ENCODE data around the gene POLQ. TPM values are rescaled to one million over a fixed set of nuclear protein-coding genes. Genes with fewer than 3 reads are reported as not detected.

POLQ gene
- total and polyA plus RNA-seq, 10 of the 15 experiments (the other 5 are each of a cell fraction or from before 2014, with no cell fraction given): 3.3 to 22.4 (median 15.9) TPM

- POLR2A ChIA-PET: no interaction called here
- ATAC-seq (no peak), DNase-seq (ENCODE audit: low read depth, low spot score) (no peak), FAIRE-seq (no peak)
- no peak overlapping the region for H3K27ac ChIP-seq (ENCODE audit: control insufficient read depth, insufficient read depth)
- peaks cover 5% of the 10 kb centered on the region; the same call in 2 of the 3 replicates for H3K9me3 ChIP-seq (replicated peaks; ENCODE audit: control insufficient read depth, insufficient read depth, low read length)
- no peaks in the 10 kb centered on the region for H3K4me1 ChIP-seq (ENCODE audit: control insufficient read depth, insufficient read depth, low read length)
- intact Hi-C loops (cut with micrococcal nuclease; ENCODE audit: unreplicated experiment): no loop called here
- BruUV-seq (replicated peaks): no TSS peak
- CTCF ChIA-PET: no interaction called here
- H3K36me3 ChIP-seq (ENCODE audit: control insufficient read depth in 2 of 2, insufficient read depth in 2 of 2, low read length in 1 of 2): peaks cover 2 to 3% of the 10 kb centered on the region in 2 experiments
- H3K9ac ChIP-seq (ENCODE audit: control insufficient read depth, insufficient read depth, low read length): no peak overlapping the region
- RAD21 ChIA-PET (ENCODE audit: unreplicated experiment): no interaction called here
- no peaks in the 10 kb centered on the region; the same call in 1 of the 2 replicates for H3K79me2 ChIP-seq (ENCODE audit: control insufficient read depth, insufficient read depth, low read length)
- no peaks in the 10 kb centered on the region for H4K20me1 ChIP-seq (ENCODE audit: control insufficient read depth, insufficient read depth)
- H2AFZ ChIP-seq (ENCODE audit: control insufficient read depth, low read depth, low read length): no peak overlapping the region
- H3K4me3 ChIP-seq: no peak overlapping the region
- SMC1A ChIA-PET (ENCODE audit: uncharacterized antibody, unreplicated experiment): interaction anchor here (1.5 kb wide), 1 partner anchor 10 kb away, joined by 4 read pairs; no protein-coding TSS in a partner anchor
- no peak overlapping the region for H3K4me2 ChIP-seq (ENCODE audit: control insufficient read depth, insufficient read depth)
- TF ChIP-seq ZBTB11 (CRISPR knock-in tag; IDR thresholded peaks at IDR 0.05) (no peak), ZBTB40 (IDR thresholded peaks at IDR 0.05; ENCODE audit: borderline replicate concordance) (peak; percentile 77), ZBTB4 (CRISPR knock-in tag; IDR thresholded peaks at IDR 0.05) (no peak), CUX1 (IDR thresholded peaks at IDR 0.05; ENCODE audit: insufficient replicate concordance, low read depth, low read length) (no peak), ETV6 (conservative IDR thresholded peaks at IDR 0.05 in 1 of 2, IDR thresholded peaks at IDR 0.05 in 1 of 2; ENCODE audit: borderline replicate concordance in 1 of 2, low read depth in 1 of 2) (no peak), IRF4 (IDR thresholded peaks at IDR 0.05; ENCODE audit: low read depth, low read length) (no peak)
- in situ Hi-C loops (cut with MboI): no loop called here
- 98% methylated on average over 3 of the region's 3 CpGs for WGBS (ENCODE audit: insufficient coverage, insufficient replicate concordance, low lambda C conversion rate, missing lambda C conversion rate)
- H3K27me3 ChIP-seq (replicated peaks in 1 of 2; ENCODE audit: control insufficient read depth in 2 of 2, insufficient read depth in 2 of 2, low read length in 1 of 2): no peaks in the 10 kb centered on the region
Observed at GRCh38 chr3:121520510-121520909, 25.3 kb downstream of the POLQ start.

Data from GM12878 (cell line).